Activated CD8-positive, alpha-beta T cell treated with anti-CD3 and anti-CD28 coated beads for 36 hours (primary cell): ENCODE data around the gene NINL. TPM values are rescaled to one million over a fixed set of nuclear protein-coding genes. Genes with fewer than 3 reads are reported as not detected.

Source experiments
- ATAC-seq: fragments of 200-7000 bp; cut with Tn5 transposase; one replicate; pipeline ENCODE4 v1.10.0; 2021; ENCODE audit warnings: mild to moderate bottlenecking, moderate library complexity
- CTCF ChIA-PET: fragments of 350-600 bp; sonication (Branson Sonifier 250); formaldehyde crosslinking; loops from one replicate; lab custom pipeline; 2021; ENCODE audit warnings: antibody characterized with exemption; lab: Charles Lee
- POLR2A ChIA-PET: fragments of 350-600 bp; sonication (Branson Sonifier 250); formaldehyde crosslinking; loops from one replicate; lab custom pipeline; 2021; ENCODE audit warnings: antibody characterized with exemption; lab: Charles Lee
- DNase-seq: peaks from one replicate; pipeline ENCODE4 v3.0.0-alpha.2; 2020
- H3K27ac Mint-ChIP-seq: one replicate; pipeline ENCODE4 v1.8.0; 2021; ENCODE audit warnings: mild to moderate bottlenecking, mixed read lengths
- H3K27me3 Mint-ChIP-seq: one replicate; pipeline ENCODE4 v1.8.0; 2021; ENCODE audit warnings: mixed read lengths
- H3K36me3 Mint-ChIP-seq: one replicate; pipeline ENCODE4 v1.8.0; 2021; ENCODE audit warnings: low read depth, mixed read lengths
- H3K4me1 Mint-ChIP-seq: one replicate; pipeline ENCODE4 v1.8.0; 2021; ENCODE audit warnings: low read depth, mixed read lengths
- H3K4me3 Mint-ChIP-seq: one replicate; pipeline ENCODE4 v1.8.0; 2021; ENCODE audit warnings: mild to moderate bottlenecking, moderate library complexity, mixed read lengths
- H3K9me3 Mint-ChIP-seq: one replicate; pipeline ENCODE4 v1.8.0; 2021; ENCODE audit warnings: mixed read lengths
- CTCF ChIP-seq: fragments of 200-600 bp; IDR thresholded peaks from one replicate; pipeline ENCODE4 v1.8.0; 2022; ENCODE audit warnings: antibody characterized with exemption, mild to moderate bottlenecking
- intact Hi-C: fragments of 100-400 bp; cut with micrococcal nuclease; formaldehyde crosslinking; loops from one replicate; pipeline ENCODE4 v1.10.0; 2022
- total RNA-seq, 2 experiments: library from RNA; stranded (reverse); gene quantifications; one replicate each; pipeline ENCODE4 v1.2.3, GENCODE V29; 2021

NINL gene
- total RNA-seq, 2 experiments from 2014 or later: 2.3 to 4.1 TPM

- ATAC-seq (no peak), DNase-seq (no peak)
- POLR2A ChIA-PET: no interaction called here
- CTCF ChIA-PET: no interaction called here
- H3K36me3 Mint-ChIP-seq: no peaks in the 10 kb centered on the region
- H3K27ac Mint-ChIP-seq: no peak overlapping the region
- intact Hi-C loops: no loop called here
- no peak overlapping the region for H3K4me3 Mint-ChIP-seq
- H3K4me1 Mint-ChIP-seq: no peaks in the 10 kb centered on the region
- no peaks in the 10 kb centered on the region for H3K9me3 Mint-ChIP-seq
- TF ChIP-seq CTCF: no peak
- no peaks in the 10 kb centered on the region for H3K27me3 Mint-ChIP-seq
Measured at GRCh38 chr20:25544734-25545133, 40.6 kb downstream of the NINL start.

GRCh38 chr20:25544311-25544710 is 41.0 kb downstream of the NINL start:
- Mint-ChIP-seq H3K4me1 (no peaks in the 10 kb centered on the region), H3K27ac (no peak overlapping the region), H3K27me3 (no peaks in the 10 kb centered on the region), H3K36me3 (no peaks in the 10 kb centered on the region), H3K9me3 (no peaks in the 10 kb centered on the region), H3K4me3 (no peak overlapping the region)
- no peak for DNase-seq
- TF ChIP-seq CTCF: no peak
- ChIA-PET CTCF (no interaction called here), POLR2A (no interaction called here)
- intact Hi-C loops: no loop called here
- ATAC-seq: no peak

GRCh38 chr20:25543068-25543467 is 42.3 kb downstream of the NINL start:
- Mint-ChIP-seq H3K36me3 (no peaks in the 10 kb centered on the region), H3K4me1 (no peaks in the 10 kb centered on the region), H3K27me3 (no peaks in the 10 kb centered on the region), H3K4me3 (no peak overlapping the region), H3K27ac (no peak overlapping the region), H3K9me3 (no peaks in the 10 kb centered on the region)
- no peak for ATAC-seq
- CTCF ChIA-PET: no interaction called here
- intact Hi-C loops: no loop called here
- TF ChIP-seq CTCF: no peak
- DNase-seq: no peak
- POLR2A ChIA-PET: no interaction called here

GRCh38 chr20:25541676-25542075 is 43.7 kb downstream of the NINL start:
- H3K4me1 Mint-ChIP-seq: no peaks in the 10 kb centered on the region
- no peak overlapping the region for H3K4me3 Mint-ChIP-seq
- ATAC-seq: no peak
- TF ChIP-seq CTCF: no peak
- CTCF ChIA-PET: interaction anchor here (0.9 kb wide), 1 partner anchor 11 kb away, joined by 3 read pairs; no protein-coding TSS in a partner anchor
- no peaks in the 10 kb centered on the region for H3K27me3 Mint-ChIP-seq
- DNase-seq: no peak
- H3K36me3 Mint-ChIP-seq: no peaks in the 10 kb centered on the region
- POLR2A ChIA-PET: no interaction called here
- no peak overlapping the region for H3K27ac Mint-ChIP-seq
- intact Hi-C loops: no loop called here
- no peaks in the 10 kb centered on the region for H3K9me3 Mint-ChIP-seq

- intact Hi-C loops: no loop called here
- Mint-ChIP-seq H3K4me1 (no peaks in the 10 kb centered on the region), H3K4me3 (no peak overlapping the region), H3K36me3 (no peaks in the 10 kb centered on the region), H3K9me3 (no peaks in the 10 kb centered on the region), H3K27me3 (no peaks in the 10 kb centered on the region), H3K27ac (no peak overlapping the region)
- ChIA-PET CTCF (interaction anchor here (1.8 kb wide), 1 partner anchor 70 kb away, joined by 5 read pairs; no protein-coding TSS in a partner anchor), POLR2A (interaction anchor here (0.7 kb wide), 2 partner anchors 16 to 762 kb away, joined by 4 to 5 read pairs; no protein-coding TSS in a partner anchor)
- DNase-seq: no peak
- no peak for TF ChIP-seq CTCF
- ATAC-seq: no peak
Measured at GRCh38 chr20:25539742-25540672, 45.3 kb downstream of the NINL start.
